ENCODE measurements around the gene KAZN. TPM values are rescaled to one million over a fixed set of nuclear protein-coding genes. Genes with fewer than 3 reads are reported as not detected.
A peak's percentile ranks its signal among the peaks of the same experiment; 100 is the strongest.

The KAZN gene
- total and polyA plus RNA-seq, 12 donors, result 1.1 to 6.5 (median 1.9) TPM

- intact Hi-C loops (cut with DNase I), result no loop called here
- no peak for DNase-seq
- ATAC-seq, result no peak
- Histone ChIP-seq H3K27me3 (no peaks in the 10 kb centered on the region), H3K36me3 (no peaks in the 10 kb centered on the region), H3K4me3 (no peak overlapping the region), H3K4me1 (no peaks in the 10 kb centered on the region), H3K9me3 (no peaks in the 10 kb centered on the region), H3K27ac (no peak overlapping the region)
- TF ChIP-seq CTCF (IDR thresholded peaks at IDR 0.05), result no peak
- 85 to 88% methylated on average over 10 of the region's 10 CpGs for WGBS, 2 donors
Measured at GRCh38 chr1:15077384-15077783, 478.9 kb downstream of the KAZN start.

DNA sequence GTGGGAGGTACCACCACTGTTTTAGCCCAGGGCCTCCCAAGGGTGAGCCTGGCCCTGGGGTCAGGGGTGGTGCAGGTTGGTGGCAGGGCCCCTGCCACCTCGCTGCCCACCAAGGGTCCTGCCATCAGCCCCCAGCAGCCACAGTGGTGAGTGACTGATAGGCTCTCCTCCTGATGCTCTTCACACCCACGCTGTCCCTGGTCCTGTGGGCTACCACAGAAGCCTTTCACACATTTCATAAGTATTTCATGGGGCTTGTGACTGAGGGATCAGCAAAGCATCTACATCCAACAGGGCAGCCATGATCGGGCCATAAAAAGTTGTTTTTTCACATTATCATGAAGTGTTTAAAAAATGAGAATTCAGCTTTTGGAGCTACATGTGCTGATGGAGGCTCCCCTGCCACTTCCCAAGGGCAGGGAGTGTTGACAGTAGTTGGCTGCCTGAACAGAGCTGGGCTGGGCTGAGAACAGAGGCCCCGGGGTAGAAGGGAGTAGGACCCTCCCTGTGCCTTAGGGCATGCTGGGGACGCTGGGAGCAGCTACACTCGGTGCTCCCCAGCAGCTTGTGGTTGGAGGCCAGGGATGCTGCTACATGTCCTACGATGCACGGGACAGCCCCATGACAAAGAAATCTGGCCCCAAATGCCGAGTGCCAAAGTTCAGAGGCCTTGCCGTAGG, 482.0 kb downstream of the KAZN start:
- ATAC-seq (peak in 1 of 8 donors; percentile 11), DNase-seq (no peak)
- Histone ChIP-seq H3K4me3 (no peak overlapping the region), H3K36me3 (no peaks in the 10 kb centered on the region), H3K4me1 (no peaks in the 10 kb centered on the region), H3K27me3 (no peaks in the 10 kb centered on the region), H3K9me3 (no peaks in the 10 kb centered on the region), H3K27ac (no peak overlapping the region)
- intact Hi-C loops (cut with DNase I), result no loop called here
- WGBS, 2 donors, result 79 to 84% methylated on average over 10 of the region's 10 CpGs
- no peak for TF ChIP-seq CTCF (IDR thresholded peaks at IDR 0.05)

DNA sequence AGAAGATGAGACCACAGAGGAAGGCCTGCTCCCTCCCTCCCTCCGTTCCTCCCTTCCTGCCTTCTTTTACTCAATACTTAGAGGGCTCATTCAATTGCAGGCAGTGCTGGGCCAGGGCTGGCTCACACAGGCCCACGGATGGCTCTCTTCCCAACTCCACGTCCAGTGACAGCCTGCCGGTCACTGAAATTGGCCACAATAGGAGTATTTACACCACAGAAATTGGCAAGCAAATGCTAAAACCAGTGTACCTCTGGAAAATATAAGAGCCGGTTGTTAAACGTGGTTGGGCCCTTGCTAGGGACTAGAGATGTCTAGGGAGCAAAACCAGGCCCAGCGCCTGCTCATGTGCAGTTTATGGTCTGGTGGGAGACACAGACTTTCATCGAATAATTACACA, 482.6 kb downstream of the KAZN start:
- DNase-seq (no peak), ATAC-seq (peak in 4 of 8 donors; percentile 44 to 71 (median 56))
- Histone ChIP-seq H3K27ac (no peak overlapping the region), H3K36me3 (no peaks in the 10 kb centered on the region), H3K4me1 (no peaks in the 10 kb centered on the region), H3K9me3 (no peaks in the 10 kb centered on the region), H3K27me3 (no peaks in the 10 kb centered on the region), H3K4me3 (no peak overlapping the region)
- intact Hi-C loops (cut with DNase I), result no loop called here
- TF ChIP-seq CTCF (IDR thresholded peaks at IDR 0.05), result no peak
- WGBS, 2 donors, result 59 to 67% methylated on average over 8 of the region's 8 CpGs

DNA sequence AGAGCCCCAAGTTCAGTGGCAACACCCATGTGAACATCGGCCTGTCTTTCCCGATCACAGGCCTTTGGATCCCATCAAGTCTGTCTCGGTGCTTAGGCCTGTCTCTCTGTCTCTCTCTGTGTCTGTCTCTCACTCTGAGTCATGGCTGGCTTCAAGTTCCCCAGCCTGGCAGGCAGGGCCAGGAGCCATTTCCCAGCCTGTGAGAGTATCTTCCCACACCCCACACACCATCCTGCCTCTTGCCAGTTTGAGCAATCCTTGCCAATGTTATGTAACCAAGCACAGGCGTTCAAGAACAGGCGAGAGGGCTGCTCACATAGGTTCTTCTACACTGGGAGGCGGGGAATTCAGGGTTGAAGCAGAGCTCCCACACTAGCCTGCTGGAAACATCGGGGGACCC, 485.1 kb downstream of the KAZN start:
- intact Hi-C loops (cut with DNase I), result no loop called here
- Histone ChIP-seq H3K36me3 (no peaks in the 10 kb centered on the region), H3K27me3 (no peaks in the 10 kb centered on the region), H3K9me3 (no peaks in the 10 kb centered on the region), H3K4me3 (no peak overlapping the region), H3K4me1 (no peaks in the 10 kb centered on the region), H3K27ac (no peak overlapping the region)
- 88 to 97% methylated on average over 7 of the region's 7 CpGs for WGBS, 2 donors
- DNase-seq, result no peak
- TF ChIP-seq CTCF (IDR thresholded peaks at IDR 0.05), result no peak
- ATAC-seq, result no peak
